K562 (cell line): ENCODE data around the gene BHLHE40. TPM values are rescaled to one million over a fixed set of nuclear protein-coding genes. Genes with fewer than 3 reads are reported as not detected.

ENCODE experiments used
- CSDE1 ChIP-seq, 2 experiments: fragments of 450-650 bp; IDR thresholded peaks; 2 replicates each; pipeline ENCODE4 v1.6.1; 2016; ENCODE audit warnings: mild to moderate bottlenecking in 1 of 2
- FOS ChIP-seq: IDR thresholded peaks from 3 replicates; pipeline ENCODE4 v1.6.1; 2011; ENCODE audit not compliant: insufficient read length; ENCODE audit errors: extremely low read depth
- FOXP1 ChIP-seq: sonication (generic); formaldehyde crosslinking; IDR thresholded peaks from 2 replicates; pipeline ENCODE4 v1.8.0; 2022; ENCODE audit warnings: mild to moderate bottlenecking, missing genetic modification reagents
- IRF2 ChIP-seq: sonication (generic); formaldehyde crosslinking; IDR thresholded peaks from 2 replicates; pipeline ENCODE4 v1.8.1; 2022; ENCODE audit warnings: mild to moderate bottlenecking, missing genetic modification reagents
- KDM5B ChIP-seq: fragments of 200-600 bp; sonication (generic); IDR thresholded peaks from 2 replicates; pipeline ENCODE4 v1.6.1; 2012; ENCODE audit warnings: low read depth, mild to moderate bottlenecking, moderate library complexity, low read length, control low read depth, inconsistent platforms; ENCODE audit not compliant: insufficient replicate concordance
- NELFE ChIP-seq: IDR thresholded peaks from 2 replicates; pipeline ENCODE4 v1.6.1; 2011; ENCODE audit warnings: mild to moderate bottlenecking; ENCODE audit not compliant: insufficient read depth, insufficient read length
- PYGO2 ChIP-seq: fragments of 450-650 bp; IDR thresholded peaks from 2 replicates; pipeline ENCODE4 v1.6.1; 2016; ENCODE audit warnings: mild to moderate bottlenecking, missing genetic modification characterization, moderate library complexity, missing compliant biosample characterization
- TOE1 ChIP-seq, 2 experiments: fragments of 450-650 bp in 1 of 2; sonication (generic) in 1 of 2; formaldehyde crosslinking in 1 of 2; IDR thresholded peaks; 2 replicates each; pipeline versions ENCODE4 v1.7.1 to v1.8.0; 2016 to 2022; ENCODE audit warnings: borderline replicate concordance in 2 of 2, mild to moderate bottlenecking in 2 of 2, antibody characterized with exemption in 1 of 2, inconsistent platforms in 1 of 2, low read depth in 1 of 2, missing genetic modification reagents in 1 of 2, moderate library complexity in 1 of 2
- ZNF12 ChIP-seq: sonication (generic); formaldehyde crosslinking; IDR thresholded peaks from 2 replicates; pipeline ENCODE4 v1.4.0; 2020; ENCODE audit warnings: mild to moderate bottlenecking, missing genetic modification reagents
- ZNF3 ChIP-seq: fragments of 250-450 bp; sonication (Bioruptor Pico); IDR thresholded peaks from 2 replicates; pipeline ENCODE4 v1.5.0; 2021; ENCODE audit warnings: mild to moderate bottlenecking, moderate library complexity
- ZNF766 ChIP-seq: fragments of 200-800 bp; sonication (Bioruptor generic); conservative IDR thresholded peaks from 2 replicates; pipeline ENCODE4 v1.6.1; 2016; ENCODE audit warnings: missing genetic modification characterization, missing compliant biosample characterization
- polyA plus RNA-seq, 8 experiments: library from polyadenylated mRNA; depleted of rRNA in 4 of 8; stranded (reverse) in 5 of 8; unstranded in 3 of 8; fragments of >200 nt; fragmentation: Nextera tagmentation in 2 of 8; fragmentation: Illumina TruSeq in 1 of 8; extraction: Ambion mirVana in 2 of 8; extraction: Trizol in 1 of 8; gene quantifications; 2 replicates each; pipeline versions ENCODE4 v1.2.1 to v1.2.3, GENCODE V29; 2011 to 2014; ENCODE audit warnings: inconsistent platforms in 1 of 8, missing spikeins in 1 of 8
- total RNA-seq, 7 experiments: library from RNA; depleted of rRNA in 6 of 7; stranded (reverse); fragments of >200 nt in 6 of 7; fragmentation: Illumina TruSeq in 2 of 7; extraction: Trizol in 2 of 7; gene quantifications; 2 replicates each; pipeline versions ENCODE4 v1.2.1 to v1.2.3, GENCODE V29; 2011 to 2021; ENCODE audit warnings: low replicate concordance in 1 of 7
- TF ChIP-seq, protein P1 (sequence below): fragments of 250-450 bp; sonication (Bioruptor Pico); IDR thresholded peaks from 2 replicates; pipeline ENCODE4 v1.8.0; 2022; ENCODE audit warnings: inconsistent platforms
- TF ChIP-seq, protein P2 (sequence below): fragments of 250-450 bp; sonication (Bioruptor Pico); IDR thresholded peaks from 2 replicates; pipeline ENCODE4 v1.8.0; 2021; ENCODE audit warnings: moderate library complexity, mild to moderate bottlenecking, inconsistent platforms
- TF ChIP-seq, protein P3 (sequence below): sonication (generic); formaldehyde crosslinking; IDR thresholded peaks from 2 replicates; pipeline ENCODE4 v1.5.0; 2020; ENCODE audit warnings: missing genetic modification reagents
- TF ChIP-seq, protein P4 (sequence below): sonication (generic); formaldehyde crosslinking; IDR thresholded peaks from 2 replicates; pipeline ENCODE4 v1.8.0; 2023; ENCODE audit warnings: missing genetic modification reagents, mild to moderate bottlenecking, borderline replicate concordance

BHLHE40 gene
- total and polyA plus RNA-seq, 9 of the 15 experiments (the other 6 are each of a cell fraction or from before 2014, with no cell fraction given), result 12.0 to 83.9 (median 31.4) TPM

DNA sequence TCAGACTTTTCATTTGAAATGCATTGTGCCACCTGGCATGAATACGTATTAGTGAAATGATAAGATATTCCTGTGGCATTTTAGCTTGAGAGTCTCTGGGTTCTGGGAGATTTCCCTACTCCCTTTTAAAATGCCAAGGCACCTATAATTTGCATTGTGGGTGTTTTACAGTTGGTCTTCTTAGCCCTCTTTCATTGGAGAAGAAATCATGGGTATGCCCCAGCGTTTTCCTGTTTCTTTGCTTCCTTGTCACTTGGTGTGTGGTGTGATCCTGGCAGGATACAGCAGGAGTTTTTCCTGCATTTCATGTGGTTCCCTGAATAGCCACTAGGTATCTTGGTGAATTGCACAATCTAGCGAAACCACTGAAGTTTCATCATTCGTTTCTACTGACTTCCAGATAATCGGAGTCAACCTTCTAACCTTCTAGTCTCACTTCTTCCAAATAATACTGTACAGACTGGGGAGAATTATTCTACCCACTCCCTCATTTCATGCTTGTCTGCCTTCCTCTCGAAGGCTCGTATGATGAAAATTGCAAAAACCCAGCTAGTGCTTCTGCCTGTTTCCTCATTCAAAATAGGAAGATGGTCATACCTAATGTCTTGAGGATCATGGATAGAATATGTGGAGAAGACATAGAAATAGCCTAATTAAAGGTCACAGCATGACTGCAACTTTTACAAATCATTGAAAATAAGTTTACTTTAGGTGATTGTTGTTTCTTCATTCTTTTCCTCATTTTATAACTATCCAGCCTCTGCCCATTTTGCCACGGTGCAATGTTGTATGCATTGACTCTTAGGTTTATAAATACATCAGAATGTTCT is 2.6 kb downstream of the BHLHE40 start (continued):
- TF ChIP-seq, protein P1, sequence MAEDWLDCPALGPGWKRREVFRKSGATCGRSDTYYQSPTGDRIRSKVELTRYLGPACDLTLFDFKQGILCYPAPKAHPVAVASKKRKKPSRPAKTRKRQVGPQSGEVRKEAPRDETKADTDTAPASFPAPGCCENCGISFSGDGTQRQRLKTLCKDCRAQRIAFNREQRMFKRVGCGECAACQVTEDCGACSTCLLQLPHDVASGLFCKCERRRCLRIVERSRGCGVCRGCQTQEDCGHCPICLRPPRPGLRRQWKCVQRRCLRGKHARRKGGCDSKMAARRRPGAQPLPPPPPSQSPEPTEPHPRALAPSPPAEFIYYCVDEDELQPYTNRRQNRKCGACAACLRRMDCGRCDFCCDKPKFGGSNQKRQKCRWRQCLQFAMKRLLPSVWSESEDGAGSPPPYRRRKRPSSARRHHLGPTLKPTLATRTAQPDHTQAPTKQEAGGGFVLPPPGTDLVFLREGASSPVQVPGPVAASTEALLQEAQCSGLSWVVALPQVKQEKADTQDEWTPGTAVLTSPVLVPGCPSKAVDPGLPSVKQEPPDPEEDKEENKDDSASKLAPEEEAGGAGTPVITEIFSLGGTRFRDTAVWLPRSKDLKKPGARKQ, result no peak
- peak; percentile 69 for TF ChIP-seq KDM5B
- TF ChIP-seq TOE1 (IDR thresholded peaks at IDR 0.05; ENCODE audit: borderline replicate concordance), result no peak
- TF ChIP-seq TOE1 (CRISPR knock-in tag; IDR thresholded peaks at IDR 0.05; ENCODE audit: borderline replicate concordance, low read depth), result no peak
- no peak for TF ChIP-seq IRF2 (CRISPR knock-in tag)
- TF ChIP-seq, protein P2, sequence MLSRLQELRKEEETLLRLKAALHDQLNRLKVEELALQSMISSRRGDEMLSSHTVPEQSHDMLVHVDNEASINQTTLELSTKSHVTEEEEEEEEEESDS (CRISPR knock-in tag), result no peak
- no peak for TF ChIP-seq FOXP1 (CRISPR knock-in tag)
- no peak for TF ChIP-seq CSDE1 (IDR thresholded peaks at IDR 0.05)
- TF ChIP-seq, protein P3, sequence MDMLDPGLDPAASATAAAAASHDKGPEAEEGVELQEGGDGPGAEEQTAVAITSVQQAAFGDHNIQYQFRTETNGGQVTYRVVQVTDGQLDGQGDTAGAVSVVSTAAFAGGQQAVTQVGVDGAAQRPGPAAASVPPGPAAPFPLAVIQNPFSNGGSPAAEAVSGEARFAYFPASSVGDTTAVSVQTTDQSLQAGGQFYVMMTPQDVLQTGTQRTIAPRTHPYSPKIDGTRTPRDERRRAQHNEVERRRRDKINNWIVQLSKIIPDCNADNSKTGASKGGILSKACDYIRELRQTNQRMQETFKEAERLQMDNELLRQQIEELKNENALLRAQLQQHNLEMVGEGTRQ, result no peak
- 0 out of 2 replicates have a peak, but pooled peaks have one; percentile 51 for TF ChIP-seq ZNF3 (CRISPR knock-in tag)
- TF ChIP-seq ZNF12 (CRISPR knock-in tag), result no peak
- TF ChIP-seq NELFE, result no peak
- TF ChIP-seq ZNF766 (CRISPR knock-in tag), result no peak
- TF ChIP-seq, protein P4, sequence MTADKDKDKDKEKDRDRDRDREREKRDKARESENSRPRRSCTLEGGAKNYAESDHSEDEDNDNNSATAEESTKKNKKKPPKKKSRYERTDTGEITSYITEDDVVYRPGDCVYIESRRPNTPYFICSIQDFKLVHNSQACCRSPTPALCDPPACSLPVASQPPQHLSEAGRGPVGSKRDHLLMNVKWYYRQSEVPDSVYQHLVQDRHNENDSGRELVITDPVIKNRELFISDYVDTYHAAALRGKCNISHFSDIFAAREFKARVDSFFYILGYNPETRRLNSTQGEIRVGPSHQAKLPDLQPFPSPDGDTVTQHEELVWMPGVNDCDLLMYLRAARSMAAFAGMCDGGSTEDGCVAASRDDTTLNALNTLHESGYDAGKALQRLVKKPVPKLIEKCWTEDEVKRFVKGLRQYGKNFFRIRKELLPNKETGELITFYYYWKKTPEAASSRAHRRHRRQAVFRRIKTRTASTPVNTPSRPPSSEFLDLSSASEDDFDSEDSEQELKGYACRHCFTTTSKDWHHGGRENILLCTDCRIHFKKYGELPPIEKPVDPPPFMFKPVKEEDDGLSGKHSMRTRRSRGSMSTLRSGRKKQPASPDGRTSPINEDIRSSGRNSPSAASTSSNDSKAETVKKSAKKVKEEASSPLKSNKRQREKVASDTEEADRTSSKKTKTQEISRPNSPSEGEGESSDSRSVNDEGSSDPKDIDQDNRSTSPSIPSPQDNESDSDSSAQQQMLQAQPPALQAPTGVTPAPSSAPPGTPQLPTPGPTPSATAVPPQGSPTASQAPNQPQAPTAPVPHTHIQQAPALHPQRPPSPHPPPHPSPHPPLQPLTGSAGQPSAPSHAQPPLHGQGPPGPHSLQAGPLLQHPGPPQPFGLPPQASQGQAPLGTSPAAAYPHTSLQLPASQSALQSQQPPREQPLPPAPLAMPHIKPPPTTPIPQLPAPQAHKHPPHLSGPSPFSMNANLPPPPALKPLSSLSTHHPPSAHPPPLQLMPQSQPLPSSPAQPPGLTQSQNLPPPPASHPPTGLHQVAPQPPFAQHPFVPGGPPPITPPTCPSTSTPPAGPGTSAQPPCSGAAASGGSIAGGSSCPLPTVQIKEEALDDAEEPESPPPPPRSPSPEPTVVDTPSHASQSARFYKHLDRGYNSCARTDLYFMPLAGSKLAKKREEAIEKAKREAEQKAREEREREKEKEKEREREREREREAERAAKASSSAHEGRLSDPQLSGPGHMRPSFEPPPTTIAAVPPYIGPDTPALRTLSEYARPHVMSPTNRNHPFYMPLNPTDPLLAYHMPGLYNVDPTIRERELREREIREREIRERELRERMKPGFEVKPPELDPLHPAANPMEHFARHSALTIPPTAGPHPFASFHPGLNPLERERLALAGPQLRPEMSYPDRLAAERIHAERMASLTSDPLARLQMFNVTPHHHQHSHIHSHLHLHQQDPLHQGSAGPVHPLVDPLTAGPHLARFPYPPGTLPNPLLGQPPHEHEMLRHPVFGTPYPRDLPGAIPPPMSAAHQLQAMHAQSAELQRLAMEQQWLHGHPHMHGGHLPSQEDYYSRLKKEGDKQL (CRISPR knock-in tag), result no peak
- no peak for TF ChIP-seq FOS
- TF ChIP-seq PYGO2 (tag), result no peak
